HEK293 (cell line): ENCODE measurements around the gene PCYT1A.
A peak's percentile ranks its signal among the peaks of the same experiment; 100 is the strongest.

Experiments
- CTCF ChIA-PET: fragments of 350-600 bp; formaldehyde crosslinking; extraction: SDS; loops from one replicate; lab custom pipeline; 2021; ENCODE audit warnings: antibody characterized with exemption; lab: Yijun Ruan, JAX
- POLR2A ChIA-PET: fragments of 300-600 bp; formaldehyde crosslinking; extraction: SDS; loops from one replicate; lab custom pipeline; 2020; ENCODE audit warnings: antibody characterized with exemption, inconsistent platforms; lab: Yijun Ruan, JAX
- H3K27ac ChIP-seq: fragments of 200-500 bp; sonication (Bioruptor generic); 2 replicates; pipeline ENCODE4 v1.5.1; 2014; ENCODE audit warnings: low read depth, low read length, control low read depth, inconsistent platforms; ENCODE audit errors: extremely low read depth
- H3K36me3 ChIP-seq, 2 experiments: fragments of 200-500 bp in 1 of 2; sonication (Bioruptor generic) in 1 of 2; 1 replicate in 1 of 2; 2 replicates in 1 of 2; pipeline ENCODE4 v1.5.1; 2014 to 2017; ENCODE audit warnings: inconsistent platforms in 2 of 2, low read length in 2 of 2; ENCODE audit not compliant: control insufficient read depth in 2 of 2, insufficient read depth in 1 of 2
- H3K4me1 ChIP-seq: fragments of 200-500 bp; sonication (Bioruptor generic); 2 replicates; pipeline ENCODE4 v1.5.1; 2014; ENCODE audit warnings: mild to moderate bottlenecking, low read length, inconsistent platforms; ENCODE audit not compliant: control insufficient read depth, insufficient read depth
- H3K4me3 ChIP-seq: 2 replicates; pipeline ENCODE4 v1.5.1; 2011; ENCODE audit warnings: low read depth, mild to moderate bottlenecking, control low read depth, low read length, moderate library complexity
- H3K9me3 ChIP-seq: fragments of 200-500 bp; sonication (Bioruptor generic); 2 replicates; pipeline ENCODE4 v1.5.1; 2014; ENCODE audit warnings: low read depth, low read length, inconsistent platforms; ENCODE audit not compliant: control insufficient read depth, insufficient read depth
- GLIS1 ChIP-seq: fragments of 450-650 bp; formaldehyde crosslinking; IDR thresholded peaks from 2 replicates; pipeline ENCODE4 v1.5.1; 2016; ENCODE audit warnings: missing biosample characterization, missing genetic modification characterization
- GLIS2 ChIP-seq: fragments of 450-650 bp; formaldehyde crosslinking; IDR thresholded peaks from 2 replicates; pipeline ENCODE4 v1.5.1; 2016; ENCODE audit warnings: missing biosample characterization, missing genetic modification characterization
- KLF17 ChIP-seq: fragments of 450-650 bp; formaldehyde crosslinking; IDR thresholded peaks from 2 replicates; pipeline ENCODE4 v1.5.1; 2016; ENCODE audit warnings: missing biosample characterization, missing genetic modification characterization
- KLF8 ChIP-seq: fragments of 450-650 bp; formaldehyde crosslinking; IDR thresholded peaks from 2 replicates; pipeline ENCODE4 v1.5.1; 2016; ENCODE audit warnings: missing biosample characterization, missing genetic modification characterization
- KLF9 ChIP-seq: fragments of 450-650 bp; formaldehyde crosslinking; IDR thresholded peaks from 2 replicates; pipeline ENCODE4 v1.5.1; 2016; ENCODE audit warnings: missing biosample characterization, missing genetic modification characterization, low read depth
- MYNN ChIP-seq: fragments of 450-650 bp; formaldehyde crosslinking; IDR thresholded peaks from 2 replicates; pipeline ENCODE4 v1.5.1; 2016; ENCODE audit warnings: missing biosample characterization, missing genetic modification characterization, borderline replicate concordance
- PRDM1 ChIP-seq: fragments of 450-650 bp; formaldehyde crosslinking; IDR thresholded peaks from 2 replicates; pipeline ENCODE4; 2016; ENCODE audit warnings: missing biosample characterization, missing genetic modification characterization
- TRIM28 ChIP-seq: IDR thresholded peaks from 2 replicates; pipeline ENCODE4 v1.6.1; 2011; ENCODE audit warnings: low read length, control low read depth, borderline replicate concordance
- YY1 ChIP-seq: fragments of 450-650 bp; formaldehyde crosslinking; IDR thresholded peaks from 2 replicates; pipeline ENCODE4 v1.5.1; 2018; ENCODE audit warnings: missing biosample characterization, missing genetic modification characterization
- ZBTB20 ChIP-seq: fragments of 450-650 bp; formaldehyde crosslinking; IDR thresholded peaks from 2 replicates; pipeline ENCODE4 v1.5.1; 2016; ENCODE audit warnings: missing biosample characterization, missing genetic modification characterization
- ZBTB26 ChIP-seq: fragments of 450-650 bp; formaldehyde crosslinking; optimal IDR thresholded peaks from 2 replicates; pipeline ENCODE3; 2016; ENCODE audit warnings: missing biosample characterization, mild to moderate bottlenecking, missing genetic modification characterization
- ZBTB44 ChIP-seq: fragments of 450-650 bp; IDR thresholded peaks from 2 replicates; pipeline ENCODE4 v1.5.1; 2018; ENCODE audit warnings: missing biosample characterization, mild to moderate bottlenecking, missing genetic modification characterization
- ZBTB8A ChIP-seq: fragments of 450-650 bp; formaldehyde crosslinking; IDR thresholded peaks from 2 replicates; pipeline ENCODE4 v1.5.1; 2016; ENCODE audit warnings: missing biosample characterization, missing genetic modification characterization
- ZEB2 ChIP-seq: fragments of 450-650 bp; formaldehyde crosslinking; IDR thresholded peaks from 2 replicates; pipeline ENCODE4 v1.5.1; 2016; ENCODE audit warnings: missing biosample characterization, missing genetic modification characterization
- ZFHX2 ChIP-seq: fragments of 450-650 bp; formaldehyde crosslinking; conservative IDR thresholded peaks from 2 replicates; pipeline ENCODE4 v1.5.1; 2016; ENCODE audit warnings: missing biosample characterization, missing genetic modification characterization
- ZFP37 ChIP-seq: fragments of 450-650 bp; formaldehyde crosslinking; IDR thresholded peaks from 2 replicates; pipeline ENCODE4 v1.5.1; 2016; ENCODE audit warnings: missing biosample characterization, missing genetic modification characterization
- ZNF2 ChIP-seq: fragments of 450-650 bp; formaldehyde crosslinking; IDR thresholded peaks from 2 replicates; pipeline ENCODE4 v1.5.1; 2016; ENCODE audit warnings: missing biosample characterization, missing genetic modification characterization
- ZNF202 ChIP-seq: fragments of 450-650 bp; formaldehyde crosslinking; IDR thresholded peaks from 2 replicates; pipeline ENCODE4 v1.5.1; 2016; ENCODE audit warnings: missing biosample characterization, missing genetic modification characterization, borderline replicate concordance
- ZNF335 ChIP-seq: fragments of 450-650 bp; formaldehyde crosslinking; conservative IDR thresholded peaks from 2 replicates; pipeline ENCODE4 v1.5.1; 2016; ENCODE audit warnings: missing biosample characterization, missing genetic modification characterization
- ZNF341 ChIP-seq: fragments of 450-650 bp; formaldehyde crosslinking; IDR thresholded peaks from 2 replicates; pipeline ENCODE4; 2016; ENCODE audit warnings: low read depth, missing biosample characterization, missing genetic modification characterization
- ZNF488 ChIP-seq: fragments of 450-650 bp; formaldehyde crosslinking; IDR thresholded peaks from 2 replicates; pipeline ENCODE4 v1.5.1; 2016; ENCODE audit warnings: missing biosample characterization, missing genetic modification characterization
- ZNF585B ChIP-seq: fragments of 450-650 bp; formaldehyde crosslinking; IDR thresholded peaks from 2 replicates; pipeline ENCODE4 v1.5.1; 2016; ENCODE audit warnings: missing biosample characterization, missing genetic modification characterization
- ZNF596 ChIP-seq: fragments of 450-650 bp; IDR thresholded peaks from 2 replicates; pipeline ENCODE4 v1.5.0; 2018; ENCODE audit warnings: missing biosample characterization, mild to moderate bottlenecking, missing genetic modification characterization, moderate library complexity
- ZNF600 ChIP-seq: fragments of 450-650 bp; formaldehyde crosslinking; IDR thresholded peaks from 2 replicates; pipeline ENCODE4 v1.5.1; 2016; ENCODE audit warnings: missing biosample characterization, missing genetic modification characterization
- ZNF610 ChIP-seq: fragments of 450-650 bp; formaldehyde crosslinking; IDR thresholded peaks from 2 replicates; pipeline ENCODE4 v1.5.1; 2016; ENCODE audit warnings: missing biosample characterization, missing genetic modification characterization, borderline replicate concordance
- ZNF624 ChIP-seq: fragments of 450-650 bp; formaldehyde crosslinking; IDR thresholded peaks from 2 replicates; pipeline ENCODE4 v1.5.1; 2017; ENCODE audit warnings: missing biosample characterization, missing genetic modification characterization
- ZNF629 ChIP-seq: fragments of 450-650 bp; formaldehyde crosslinking; IDR thresholded peaks from 2 replicates; pipeline ENCODE4 v1.5.1; 2017; ENCODE audit warnings: missing biosample characterization, missing genetic modification characterization
- ZNF660 ChIP-seq: fragments of 450-650 bp; IDR thresholded peaks from 2 replicates; pipeline ENCODE4 v1.5.1; 2018; ENCODE audit warnings: missing biosample characterization, mild to moderate bottlenecking, missing genetic modification characterization
- ZNF704 ChIP-seq: fragments of 450-650 bp; formaldehyde crosslinking; IDR thresholded peaks from 2 replicates; pipeline ENCODE4 v1.5.1; 2016; ENCODE audit warnings: missing biosample characterization, missing genetic modification characterization
- ZNF76 ChIP-seq: fragments of 450-650 bp; formaldehyde crosslinking; IDR thresholded peaks from 2 replicates; pipeline ENCODE4; 2016; ENCODE audit warnings: low read depth, missing biosample characterization, missing genetic modification characterization, borderline replicate concordance
- ZSCAN23 ChIP-seq: fragments of 450-650 bp; formaldehyde crosslinking; IDR thresholded peaks from 2 replicates; pipeline ENCODE4 v1.5.1; 2016; ENCODE audit warnings: missing biosample characterization, missing genetic modification characterization
- ZSCAN30 ChIP-seq: fragments of 450-650 bp; IDR thresholded peaks from 2 replicates; pipeline ENCODE4 v1.5.1; 2018; ENCODE audit warnings: missing biosample characterization, mild to moderate bottlenecking, missing genetic modification characterization, moderate library complexity

The PCYT1A gene

GRCh38 chr3:196317687-196318467, 30.4 kb upstream of the PCYT1A start, which contains the start of gene DYNLT2B:
Gene DYNLT2B (minus strand): TSS chr3:196318240. CDS start chr3:196318152, 88 bp downstream.
- peak within 1 kb of the TSS; percentile 96 for H3K4me3 ChIP-seq
- TF ChIP-seq ZNF629 (tag by site-specific recombination) (peak; percentile 48), GLIS1 (tag by site-specific recombination) (peak; percentile 65; the same call in 1 of the 2 replicates), ZNF335 (peak; percentile 95), TRIM28 (no peak), ZEB2 (tag by site-specific recombination) (peak; percentile 62), KLF9 (tag by site-specific recombination) (peak; percentile 62; the same call in 1 of the 2 replicates), KLF8 (tag by site-specific recombination) (peak; percentile 61; the same call in 1 of the 2 replicates), ZNF600 (0 out of 2 replicates have a peak, but pooled peaks have one; percentile 65), GLIS2 (tag by site-specific recombination) (peak; percentile 74), ZNF341 (tag by site-specific recombination) (peak; percentile 89), YY1 (tag by site-specific recombination) (peak; percentile 31; the same call in 1 of the 2 replicates), ZNF2 (tag by site-specific recombination) (peak; percentile 90; the same call in 1 of the 2 replicates), ZNF596 (0 out of 2 replicates have a peak, but pooled peaks have one; percentile 5), MYNN (tag by site-specific recombination) (peak; percentile 53; the same call in 1 of the 2 replicates), ZNF624 (tag by site-specific recombination) (no peak), ZNF610 (tag by site-specific recombination) (peak; percentile 17; the same call in 1 of the 2 replicates), ZFP37 (tag by site-specific recombination) (peak; percentile 43; the same call in 1 of the 2 replicates), PRDM1 (tag by site-specific recombination) (0 out of 2 replicates have a peak, but pooled peaks have one; percentile 43), ZNF660 (tag by site-specific recombination) (peak; percentile 59; the same call in 1 of the 2 replicates), ZBTB26 (tag by site-specific recombination) (peak; percentile 93), ZBTB8A (peak; percentile 100), ZNF585B (tag by site-specific recombination) (no peak), ZFHX2 (peak; percentile 35; the same call in 1 of the 2 replicates), ZNF488 (tag by site-specific recombination) (no peak), ZNF704 (tag by site-specific recombination) (no peak), ZNF202 (tag by site-specific recombination) (no peak), ZBTB44 (tag by site-specific recombination) (no peak), ZNF76 (tag by site-specific recombination) (peak; percentile 41; the same call in 1 of the 2 replicates), ZSCAN30 (tag by site-specific recombination) (peak; percentile 93), ZBTB20 (peak; percentile 78; the same call in 1 of the 2 replicates), ZSCAN23 (tag by site-specific recombination) (no peak), KLF17 (tag by site-specific recombination) (peak; percentile 62; the same call in 1 of the 2 replicates)

More at GRCh38 chr3:196317687-196318467, 30.4 kb upstream of the PCYT1A start, which contains the start of gene DYNLT2B:
- H3K9me3 ChIP-seq: no peaks in the 10 kb centered on the region
- peak within 1 kb of the TSS; percentile 80 for H3K27ac ChIP-seq
- POLR2A ChIA-PET: interaction anchor here (0.8 to 1.2 kb wide), 6 partner anchors 11 to 115 kb away, joined by 3 to 5 read pairs (median 4); partner anchors contain the start of genes PCYT1A and UBXN7
- no peaks in the 10 kb centered on the region for H3K4me1 ChIP-seq
- H3K36me3 ChIP-seq: peaks cover 0 to 8% of the 10 kb centered on the region in 2 experiments; a peak in 2 of 3 replicates
- CTCF ChIA-PET: interaction anchor here (0.6 kb wide), 1 partner anchor 11 kb away, joined by 3 read pairs; no protein-coding TSS in a partner anchor
